Activated T-helper 1 cell treated with anti-CD3 and anti-CD28 coated beads, Interleukin-12 subunit alpha, Interleukin-12 subunit beta, Interleukin-2, Interleukin-4 antibody, amounts not matched to agents 30 ng/mL and 10 ng/mL and 1 ng/mL, durations not matched to agents 14 hours and 24 hours and 36 hours (primary cell): ENCODE data around the gene GNAQ. TPM values are rescaled to one million over a fixed set of nuclear protein-coding genes. Genes with fewer than 3 reads are reported as not detected.
"Not testable (repeated sequence)": the region's sequence is repeated elsewhere in the genome, so short reads cannot be mapped to it uniquely, and the experiment has no call there.

Source experiments
- DNase-seq: peaks from one replicate; pipeline ENCODE4 v3.0.0; 2021; ENCODE audit warnings: low spot score
- H3K27ac Mint-ChIP-seq: one replicate; pipeline ENCODE4 v1.8.0; 2021; ENCODE audit warnings: mild to moderate bottlenecking, mixed read lengths
- H3K27me3 Mint-ChIP-seq: one replicate; pipeline ENCODE4 v1.8.0; 2022; ENCODE audit warnings: mild to moderate bottlenecking, moderate library complexity, mixed read lengths; ENCODE audit not compliant: insufficient read depth
- H3K36me3 Mint-ChIP-seq: one replicate; pipeline ENCODE4 v1.8.0; 2021; ENCODE audit warnings: low read depth, mixed read lengths
- H3K4me1 Mint-ChIP-seq: one replicate; pipeline ENCODE4 v1.8.0; 2021; ENCODE audit warnings: low read depth, mixed read lengths
- H3K4me3 Mint-ChIP-seq: one replicate; pipeline ENCODE4 v1.8.0; 2021; ENCODE audit warnings: mild to moderate bottlenecking, moderate library complexity, mixed read lengths
- H3K9me3 Mint-ChIP-seq: one replicate; pipeline ENCODE4 v1.8.0; 2021; ENCODE audit warnings: mixed read lengths
- intact Hi-C: fragments of 100-400 bp; cut with micrococcal nuclease; formaldehyde crosslinking; loops from one replicate; pipeline ENCODE4 v1.15.1; 2024
- total RNA-seq: library from RNA; stranded (reverse); gene quantifications from 2 replicates; pipeline ENCODE4 v1.2.3, GENCODE V29; 2022

Gene GNAQ
- total RNA-seq: 26.8 and 27.0 TPM in 2 replicates

- no peak for DNase-seq
- intact Hi-C loops: loop anchor here (5.0 to 10.0 kb wide), 7 partner anchors 124 to 1541 kb away; partner anchors contain the start of genes PSAT1, TLE4 and VPS13A
- H3K27me3 Mint-ChIP-seq: no peaks in the 10 kb centered on the region
- H3K9me3 Mint-ChIP-seq: no peaks in the 10 kb centered on the region
- peak within 1 kb of the TSS; percentile 97 for H3K27ac Mint-ChIP-seq
- H3K4me3 Mint-ChIP-seq: peak within 1 kb of the TSS; percentile 97
- H3K36me3 Mint-ChIP-seq: peaks cover 2% of the 10 kb centered on the region
- peaks cover 65% of the 10 kb centered on the region for H3K4me1 Mint-ChIP-seq
Measured at GRCh38 chr9:78031444-78031892, at the start of gene GNAQ. Gene GNAQ, minus strand, starts transcription at chr9:78031811. Its CDS starts 576 bp downstream, at chr9:78031235.

- intact Hi-C loops: loop anchor here (2.0 kb wide), 1 partner anchor 44 kb away; no protein-coding TSS in a partner anchor
- no peak for DNase-seq
- H3K27me3 Mint-ChIP-seq: no peaks in the 10 kb centered on the region
- H3K9me3 Mint-ChIP-seq: peaks cover 33% of the 10 kb centered on the region
- peaks cover 20% of the 10 kb centered on the region for H3K36me3 Mint-ChIP-seq
- H3K27ac Mint-ChIP-seq: peak overlapping the region; percentile 82
- H3K4me1 Mint-ChIP-seq: peaks cover 47% of the 10 kb centered on the region
- peak overlapping the region; percentile 43 for H3K4me3 Mint-ChIP-seq
Measured at GRCh38 chr9:78074385-78075291, 43.0 kb upstream of the GNAQ start.

DNA sequence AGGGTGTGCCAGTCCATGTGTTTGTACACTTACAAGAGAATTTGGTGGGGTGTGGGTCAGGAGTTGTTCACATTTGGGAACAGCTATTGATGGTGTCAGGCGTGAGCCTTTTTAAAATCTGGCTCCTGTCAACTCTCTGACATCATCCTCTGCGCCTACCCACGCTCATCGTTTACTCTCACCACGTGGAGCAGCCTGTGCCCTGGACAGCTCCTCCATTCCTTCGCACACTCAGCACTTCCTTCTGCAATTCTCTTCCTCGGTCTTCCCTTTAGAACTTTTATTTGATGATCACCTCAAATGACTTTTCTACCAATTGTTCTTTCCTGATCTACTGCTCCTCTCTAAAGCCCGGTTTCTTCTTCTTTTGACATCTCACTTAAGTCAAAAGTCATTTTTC lies 42.1 kb upstream of the GNAQ start:
- Mint-ChIP-seq H3K27me3 (no peaks in the 10 kb centered on the region), H3K4me1 (peaks cover 47% of the 10 kb centered on the region), H3K36me3 (peaks cover 19% of the 10 kb centered on the region), H3K9me3 (peaks cover 24% of the 10 kb centered on the region), H3K27ac (peak overlapping the region; percentile 82), H3K4me3 (no peak overlapping the region)
- no peak for DNase-seq
- intact Hi-C loops: loop anchor here (2.0 kb wide), 1 partner anchor 45 kb away; no protein-coding TSS in a partner anchor

- Mint-ChIP-seq H3K36me3 (peaks cover 15% of the 10 kb centered on the region), H3K4me3 (no peak overlapping the region), H3K9me3 (peaks cover 17% of the 10 kb centered on the region), H3K27me3 (no peaks in the 10 kb centered on the region), H3K4me1 (peaks cover 47% of the 10 kb centered on the region), H3K27ac (no peak overlapping the region)
- no peak for DNase-seq
- intact Hi-C loops: no loop called here
Measured at GRCh38 chr9:78072586-78073199, 41.1 kb upstream of the GNAQ start.

GRCh38 chr9:78070521-78070920 lies 38.9 kb upstream of the GNAQ start:
- DNase-seq: no peak
- Mint-ChIP-seq H3K36me3 (peaks cover 16% of the 10 kb centered on the region), H3K4me1 (peaks cover 38% of the 10 kb centered on the region), H3K4me3 (no peak overlapping the region), H3K9me3 (peaks cover 22% of the 10 kb centered on the region), H3K27me3 (no peaks in the 10 kb centered on the region), H3K27ac (no peak overlapping the region)
- intact Hi-C loops: no loop called here

DNA sequence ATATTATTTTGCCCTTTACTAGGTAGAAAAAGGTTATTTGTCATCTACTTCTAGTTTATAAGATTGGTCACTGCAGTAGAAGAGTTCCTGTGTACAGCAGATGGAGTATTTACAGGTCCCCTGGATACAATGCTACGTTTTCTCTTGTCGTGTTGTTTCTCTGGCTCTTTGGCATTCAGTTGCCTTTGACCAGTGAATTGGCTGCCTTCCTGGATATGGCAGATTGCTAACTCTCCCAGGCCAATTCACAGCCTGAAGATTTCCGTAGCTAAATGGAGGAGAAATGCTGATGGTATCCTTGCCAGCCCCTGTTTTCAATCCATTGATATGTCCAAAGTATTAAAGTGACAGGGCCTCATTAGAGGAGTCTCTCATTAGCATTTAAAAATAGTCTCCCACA lies 32.5 kb upstream of the GNAQ start:
- no peak overlapping the region for H3K4me3 Mint-ChIP-seq
- intact Hi-C loops: no loop called here
- H3K36me3 Mint-ChIP-seq: peaks cover 11% of the 10 kb centered on the region
- peaks cover 6% of the 10 kb centered on the region for H3K4me1 Mint-ChIP-seq
- no peaks in the 10 kb centered on the region for H3K27me3 Mint-ChIP-seq
- H3K27ac Mint-ChIP-seq: no peak overlapping the region
- H3K9me3 Mint-ChIP-seq: peaks cover 33% of the 10 kb centered on the region
- no peak for DNase-seq

- H3K36me3 Mint-ChIP-seq: peaks cover 11% of the 10 kb centered on the region
- H3K27me3 Mint-ChIP-seq: no peaks in the 10 kb centered on the region
- no peak overlapping the region for H3K27ac Mint-ChIP-seq
- H3K9me3 Mint-ChIP-seq: peaks cover 43% of the 10 kb centered on the region
- intact Hi-C loops: no loop called here
- no peak for DNase-seq
- H3K4me1 Mint-ChIP-seq: peaks cover 6% of the 10 kb centered on the region
- H3K4me3 Mint-ChIP-seq: no peak overlapping the region
Measured at GRCh38 chr9:78062710-78063109, 31.1 kb upstream of the GNAQ start.

- intact Hi-C loops, H3K36me3 Mint-ChIP-seq, H3K27me3 Mint-ChIP-seq, H3K27ac Mint-ChIP-seq: not testable (repeated sequence)
- Mint-ChIP-seq H3K9me3 (peaks cover 31% of the 10 kb centered on the region), H3K4me3 (peak overlapping the region; percentile 6), H3K4me1 (peaks cover 18% of the 10 kb centered on the region)
- peak; percentile 39 for DNase-seq
Measured at GRCh38 chr9:78054218-78054617, 22.6 kb upstream of the GNAQ start.

DNA sequence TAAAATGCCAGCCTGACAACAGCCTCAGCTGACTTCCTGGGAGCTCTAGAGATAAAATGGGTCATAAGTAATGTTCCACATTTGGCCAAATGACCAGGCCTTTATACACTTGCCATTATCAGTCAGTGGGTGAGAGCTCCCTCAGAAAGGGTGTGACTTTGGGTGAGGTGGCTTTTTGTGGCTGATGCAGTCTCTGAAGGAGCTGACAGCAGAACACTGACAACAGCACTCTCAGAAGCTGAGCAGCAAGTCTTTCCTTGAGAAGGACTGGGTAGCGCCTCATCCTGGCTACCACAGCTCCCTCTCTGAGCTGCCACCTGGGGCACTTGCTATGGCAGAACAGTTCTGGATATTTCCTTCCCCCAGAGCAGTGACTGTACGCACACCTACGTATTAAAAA lies 22.0 kb upstream of the GNAQ start:
- Mint-ChIP-seq H3K27ac (no peak overlapping the region), H3K9me3 (peaks cover 26% of the 10 kb centered on the region), H3K4me1 (peaks cover 18% of the 10 kb centered on the region), H3K4me3 (peak overlapping the region; percentile 6), H3K36me3 (peaks cover 6% of the 10 kb centered on the region), H3K27me3 (peaks cover 5% of the 10 kb centered on the region)
- DNase-seq: no peak
- intact Hi-C loops: no loop called here

GRCh38 chr9:78050421-78050820 lies 18.8 kb upstream of the GNAQ start:
- intact Hi-C loops: no loop called here
- Mint-ChIP-seq H3K4me1 (peaks cover 18% of the 10 kb centered on the region), H3K36me3 (peaks cover 2% of the 10 kb centered on the region), H3K27ac (no peak overlapping the region), H3K9me3 (peaks cover 6% of the 10 kb centered on the region), H3K27me3 (peaks cover 7% of the 10 kb centered on the region), H3K4me3 (no peak overlapping the region)
- DNase-seq: no peak

- Mint-ChIP-seq H3K4me1 (peaks cover 17% of the 10 kb centered on the region), H3K27ac (no peak overlapping the region), H3K9me3 (peaks cover 4% of the 10 kb centered on the region), H3K27me3 (peaks cover 7% of the 10 kb centered on the region), H3K36me3 (no peaks in the 10 kb centered on the region), H3K4me3 (no peak overlapping the region)
- no peak for DNase-seq
- intact Hi-C loops: no loop called here
Measured at GRCh38 chr9:78049484-78049883, 17.9 kb upstream of the GNAQ start.

- no peaks in the 10 kb centered on the region for H3K36me3 Mint-ChIP-seq
- no peak for DNase-seq
- no peaks in the 10 kb centered on the region for H3K9me3 Mint-ChIP-seq
- no peak overlapping the region for H3K4me3 Mint-ChIP-seq
- H3K4me1 Mint-ChIP-seq: no peaks in the 10 kb centered on the region
- H3K27me3 Mint-ChIP-seq: peaks cover 7% of the 10 kb centered on the region
- H3K27ac Mint-ChIP-seq: no peak overlapping the region
- intact Hi-C loops: no loop called here
Measured at GRCh38 chr9:78047106-78047505, 15.5 kb upstream of the GNAQ start.

GRCh38 chr9:78046112-78046511 lies 14.5 kb upstream of the GNAQ start:
- intact Hi-C loops: no loop called here
- Mint-ChIP-seq H3K27me3 (peaks cover 7% of the 10 kb centered on the region), H3K4me3 (no peak overlapping the region), H3K4me1 (no peaks in the 10 kb centered on the region), H3K27ac (no peak overlapping the region), H3K36me3 (no peaks in the 10 kb centered on the region), H3K9me3 (no peaks in the 10 kb centered on the region)
- DNase-seq: no peak
